Stimulated activated CD8-positive, alpha-beta memory T cell treated with anti-CD3 and anti-CD28 coated beads, Interleukin-15, amount 100 ng/mL, for 24 hours (primary cell): ENCODE results near the gene PRSS38.

Experiments
- DNase-seq: peaks from one replicate; pipeline ENCODE4 v3.0.0-alpha.2; 2020; ENCODE audit warnings: low read depth

PRSS38 gene

DNA sequence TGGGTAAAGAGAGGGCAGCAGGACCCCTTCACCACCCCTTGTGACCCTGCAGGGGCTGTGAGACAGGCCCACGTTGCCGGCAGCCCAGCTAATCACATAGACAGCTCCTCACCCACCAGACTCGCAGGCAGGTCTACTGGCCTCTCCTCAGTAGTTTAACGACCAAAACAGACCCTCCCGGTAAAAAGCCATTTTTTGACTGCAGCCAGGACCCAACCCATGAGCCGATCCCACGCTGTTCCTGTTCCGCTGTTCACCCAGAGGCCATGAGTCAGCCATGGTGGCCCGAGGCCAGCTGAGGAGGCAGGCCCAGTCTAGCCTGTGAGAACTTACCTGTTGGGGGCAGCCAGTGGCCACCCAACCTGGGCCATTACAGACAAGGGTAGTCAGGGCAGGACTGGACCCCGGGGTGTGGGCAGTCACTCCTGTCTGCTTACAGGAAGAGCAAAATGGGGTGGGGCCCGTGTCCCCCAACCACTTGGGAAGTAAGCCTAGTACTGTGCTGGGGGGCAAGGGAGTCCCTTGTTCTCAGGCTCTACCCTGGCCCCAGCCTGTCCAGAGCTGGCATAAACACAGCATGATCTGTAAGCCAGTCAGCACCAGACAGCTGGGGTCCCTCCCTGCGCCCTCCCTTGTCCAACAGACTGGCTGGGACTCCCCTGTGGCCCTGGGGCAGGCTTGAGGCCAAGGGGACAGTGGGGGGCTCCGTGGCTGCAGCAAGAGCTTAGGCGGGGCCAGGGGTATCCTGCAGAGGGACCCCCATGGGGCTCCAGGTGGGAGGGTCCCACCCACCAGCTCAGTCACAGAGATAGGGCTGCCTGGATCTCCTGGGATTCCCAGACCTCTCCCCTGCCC is 70.4 kb downstream of the PRSS38 start:
- DNase-seq, result no peak

DNA sequence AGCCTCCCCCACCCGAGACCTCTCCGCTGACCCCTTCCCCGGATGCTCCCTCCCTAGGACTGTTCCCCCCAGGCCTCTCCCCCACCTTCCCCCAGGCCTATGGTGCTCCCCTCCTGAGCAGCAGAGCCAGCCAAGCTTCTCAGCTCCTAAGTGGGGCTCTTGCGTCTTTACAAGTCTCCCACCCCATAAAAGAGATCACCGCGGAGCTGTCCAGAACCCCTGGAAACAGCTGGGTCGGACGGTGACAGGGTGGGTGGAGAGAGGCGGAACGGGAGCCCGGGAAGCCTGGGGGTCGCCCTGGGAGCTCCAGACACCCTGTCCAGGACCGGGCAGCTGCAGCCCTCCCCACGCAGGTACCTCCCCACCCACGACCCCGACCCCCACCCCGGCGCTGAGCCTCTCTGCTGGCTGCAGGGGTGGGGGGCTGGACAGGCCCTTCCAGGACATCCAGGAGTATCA is 71.1 kb downstream of the PRSS38 start:
- no peak for DNase-seq

DNA sequence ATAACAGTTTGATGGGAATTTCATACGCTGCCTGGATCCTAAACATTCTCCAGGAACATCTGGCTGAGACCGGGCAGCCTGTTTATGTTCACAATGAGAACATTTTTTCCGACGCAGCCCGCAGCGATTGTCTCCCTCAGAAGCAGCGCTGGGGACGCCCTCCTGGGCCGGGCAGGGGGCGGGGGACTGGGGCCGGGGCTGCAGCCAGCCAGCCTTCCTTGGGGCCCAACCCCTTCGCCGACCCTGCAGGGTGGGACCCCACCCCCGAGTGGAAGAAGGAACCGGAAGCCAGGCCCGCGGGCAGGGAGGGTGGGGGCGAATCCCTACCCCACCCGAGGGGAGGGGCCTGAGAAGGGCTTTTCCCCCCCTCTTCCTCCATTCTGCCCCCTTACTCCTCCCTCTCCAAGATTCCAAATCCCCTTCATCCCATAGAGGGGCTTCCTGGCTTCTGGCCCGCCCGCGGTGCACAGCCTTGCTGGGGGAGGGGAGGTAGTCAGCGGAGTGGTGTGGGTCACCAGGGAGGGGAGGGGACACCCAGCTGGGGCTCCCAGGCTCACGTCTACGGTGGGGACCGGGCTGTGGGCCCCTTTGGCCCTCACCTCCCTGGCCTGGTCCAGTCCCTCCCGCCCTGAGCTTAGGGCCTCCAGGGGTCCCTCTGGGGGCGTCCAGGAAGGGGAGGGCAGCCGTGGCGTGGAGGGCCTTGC is 71.7 kb downstream of the PRSS38 start:
- DNase-seq, result no peak

DNA sequence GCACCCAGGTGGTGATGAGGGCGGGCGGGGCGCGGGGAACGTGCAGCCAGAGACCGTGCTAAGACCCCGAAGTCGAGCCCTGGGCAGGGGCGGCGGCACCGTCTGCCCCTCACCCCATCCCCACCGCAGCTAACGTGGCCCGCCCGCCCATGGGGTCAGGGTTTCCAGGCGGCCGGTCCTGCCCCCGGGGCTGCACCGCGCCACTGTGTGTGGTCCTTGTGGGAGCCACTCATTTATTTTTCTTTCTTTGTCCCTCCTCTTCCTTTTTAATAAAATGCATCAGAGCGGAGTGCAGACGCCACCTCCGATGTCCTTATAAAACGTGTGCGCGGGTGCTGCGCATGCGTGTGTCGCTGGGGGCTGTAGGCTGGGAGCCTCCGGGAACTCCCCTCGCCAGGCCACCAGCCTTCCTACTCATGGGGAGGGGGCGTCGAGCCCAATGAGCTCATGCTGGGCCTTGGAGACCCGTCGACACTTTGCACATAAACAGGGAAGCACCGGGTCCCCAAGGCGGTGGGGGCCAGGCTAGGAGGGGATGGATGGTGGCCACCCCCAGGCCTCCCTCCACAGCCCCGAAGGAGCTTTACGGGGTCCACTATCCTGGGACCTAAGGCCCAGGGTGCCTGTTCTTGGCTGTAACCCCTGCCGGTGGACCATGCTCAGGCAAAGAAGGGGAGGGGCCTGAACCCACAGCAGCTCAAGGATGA is 72.4 kb downstream of the PRSS38 start:
- no peak for DNase-seq

DNA sequence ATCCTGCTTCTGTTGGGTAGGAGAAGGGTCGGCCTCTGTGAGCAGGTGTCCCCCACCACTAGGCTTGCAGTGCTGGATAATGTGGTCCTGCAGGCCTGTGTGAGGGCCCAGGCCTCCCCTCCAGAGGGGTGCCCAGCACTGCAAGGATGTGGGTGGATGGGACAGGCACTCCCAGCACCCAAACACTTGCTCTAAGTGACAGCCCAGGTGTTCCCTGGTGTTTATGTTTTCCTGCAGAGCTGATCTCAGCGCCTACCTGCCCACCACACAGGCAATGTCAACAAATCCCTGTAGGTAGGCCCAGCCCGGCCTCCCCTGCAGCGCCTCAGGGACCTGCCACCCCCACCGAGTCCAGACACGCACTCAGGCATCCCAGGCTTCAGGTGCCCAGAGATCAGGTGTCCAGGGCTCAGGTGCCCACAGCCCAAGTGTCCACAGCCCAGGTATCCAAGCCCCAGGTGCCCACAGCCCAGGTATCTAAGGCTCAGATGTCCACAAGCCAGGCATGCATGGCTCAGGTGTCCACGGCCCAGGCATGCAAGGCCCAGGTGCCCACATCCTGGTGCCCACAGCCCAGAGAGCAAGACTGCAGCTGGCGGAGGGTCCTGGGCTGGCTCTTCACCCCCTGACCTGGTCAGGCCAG is 73.0 kb downstream of the PRSS38 start:
- DNase-seq, result no peak

DNA sequence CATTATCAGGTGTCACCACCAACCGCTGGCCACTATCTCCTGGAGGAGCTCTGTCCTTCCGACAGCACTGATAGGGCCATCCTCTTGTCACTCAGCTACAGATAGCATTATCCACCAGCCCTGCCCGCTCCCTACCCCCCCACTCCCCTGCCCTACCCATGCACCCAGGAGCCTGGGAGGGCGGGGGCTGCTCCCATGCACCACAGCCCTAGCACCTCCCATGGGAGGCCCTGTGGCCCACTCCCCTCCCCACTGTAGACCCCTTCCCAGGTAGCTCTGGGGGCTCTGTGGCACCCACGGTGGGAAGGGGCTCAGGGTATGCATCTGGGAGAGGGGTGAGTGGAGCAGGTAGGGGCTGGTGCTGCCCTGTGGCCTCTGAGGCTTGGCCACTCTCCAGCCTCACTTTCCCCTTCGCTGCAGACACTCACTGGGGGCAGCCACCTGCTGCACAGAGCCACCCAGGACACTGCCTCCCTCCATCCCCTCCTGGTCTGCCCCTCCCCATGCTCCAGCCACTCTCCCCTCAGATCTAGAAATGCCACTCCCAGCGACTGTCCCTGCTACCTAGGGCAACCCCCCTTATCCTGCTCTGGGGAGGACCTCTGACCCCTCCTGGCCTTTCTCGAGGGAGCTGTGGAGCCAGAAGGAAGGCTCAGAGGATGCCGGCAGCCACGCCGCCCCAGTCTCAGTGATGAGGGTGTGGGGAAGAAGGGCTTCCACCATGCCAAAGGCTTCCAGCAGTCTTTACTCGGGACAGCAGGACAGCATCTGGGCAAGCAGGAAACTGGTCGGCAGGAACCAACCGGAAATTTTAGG is 73.8 kb downstream of the PRSS38 start:
- no peak for DNase-seq

DNA sequence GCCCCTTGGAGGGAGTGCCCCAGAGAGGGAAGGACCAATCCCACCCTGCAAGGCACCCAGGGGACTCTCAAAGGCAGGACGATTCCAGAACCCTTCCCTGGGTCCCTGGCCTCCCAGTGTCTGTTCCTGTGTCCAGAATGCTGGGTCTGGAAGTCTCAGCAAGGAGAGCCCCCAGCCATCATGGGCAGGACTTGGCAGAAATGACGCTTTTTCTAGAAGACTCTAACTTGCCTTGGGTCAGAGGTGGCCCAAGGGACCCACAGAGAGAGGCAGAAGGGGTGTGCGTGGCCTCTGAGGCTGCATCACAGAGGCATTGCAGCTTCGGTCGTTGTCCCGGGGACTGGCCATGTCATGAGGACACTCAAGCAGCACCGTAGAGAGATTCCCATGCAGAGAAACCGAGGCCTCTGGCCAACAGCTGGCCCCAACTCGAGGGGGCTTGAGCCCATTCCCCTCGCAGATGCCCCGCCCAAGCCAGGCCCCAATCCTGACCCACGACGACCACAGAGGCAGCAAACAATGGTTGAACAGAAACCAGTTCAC is 74.5 kb downstream of the PRSS38 start:
- DNase-seq, result no peak

DNA sequence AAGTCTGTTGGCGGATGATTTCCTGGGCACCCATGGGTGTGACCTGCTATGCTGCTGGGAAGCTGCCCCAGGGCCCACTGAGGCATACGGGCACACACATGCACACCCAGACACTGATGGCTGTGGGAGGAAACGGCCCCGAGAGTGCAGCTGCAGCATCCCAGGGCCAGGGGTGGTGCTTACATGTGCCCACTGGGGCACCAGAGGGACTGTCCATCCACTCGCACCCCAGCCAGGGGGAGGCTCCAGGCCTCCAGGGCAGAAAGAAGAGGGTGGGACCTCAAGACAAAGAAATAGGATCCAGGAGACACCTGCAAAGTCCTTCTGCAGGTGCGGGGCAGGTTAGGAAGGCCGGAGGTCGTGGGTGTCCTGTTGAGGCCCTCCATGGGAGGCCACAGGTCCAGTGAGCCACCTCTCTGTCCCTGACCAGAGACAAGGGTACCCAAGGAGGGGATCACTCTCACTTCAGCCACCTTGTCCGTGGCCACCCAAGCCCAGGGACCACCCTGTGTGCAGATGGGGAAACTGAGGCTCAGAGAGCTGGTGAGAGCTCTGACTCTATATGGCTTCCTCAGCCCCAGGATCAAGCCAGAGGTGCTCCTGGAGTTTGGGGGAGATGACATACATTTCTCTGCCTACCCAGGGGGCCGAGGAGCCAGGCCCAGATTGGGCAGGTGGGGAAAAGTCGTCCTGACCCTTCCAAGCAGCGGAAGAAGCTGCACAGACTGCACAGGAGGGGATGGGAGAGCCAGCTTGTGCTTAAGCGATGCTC is 75.2 kb downstream of the PRSS38 start:
- no peak for DNase-seq

DNA sequence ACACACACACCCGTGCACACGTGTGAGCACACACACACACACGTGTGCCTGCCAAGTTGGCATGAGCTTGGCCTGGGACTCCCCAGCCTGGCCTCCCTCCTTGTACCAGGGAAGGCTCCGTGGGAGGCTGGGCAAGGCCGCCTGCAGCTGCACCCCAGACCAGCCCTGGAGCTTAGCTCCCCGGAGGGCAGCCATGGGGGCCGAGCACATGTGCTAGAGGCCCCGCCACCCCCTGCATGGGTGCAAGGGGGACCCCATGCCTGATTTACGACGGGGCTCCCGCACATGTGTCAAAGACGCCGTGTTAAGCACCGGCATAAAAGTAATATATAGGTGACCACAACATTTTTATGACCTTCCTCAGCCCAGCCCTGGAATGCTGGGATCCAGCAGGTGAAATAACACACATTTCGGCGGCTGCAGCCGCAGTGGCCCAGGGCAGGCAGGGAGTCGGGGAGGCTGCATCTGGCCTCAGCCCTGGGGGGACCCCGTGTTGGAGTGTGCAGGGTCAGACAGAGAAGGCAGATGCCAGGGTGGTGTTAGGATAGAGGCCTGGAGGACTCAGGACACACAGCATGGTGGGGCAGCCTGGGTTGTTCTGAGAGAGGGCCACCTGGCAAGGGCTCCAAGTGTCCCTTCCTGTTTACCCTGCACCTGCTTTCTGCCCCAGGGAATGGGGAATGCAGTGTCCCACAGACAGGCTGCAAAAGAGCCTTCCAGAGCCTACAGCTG is 75.9 kb downstream of the PRSS38 start:
- no peak for DNase-seq

DNA sequence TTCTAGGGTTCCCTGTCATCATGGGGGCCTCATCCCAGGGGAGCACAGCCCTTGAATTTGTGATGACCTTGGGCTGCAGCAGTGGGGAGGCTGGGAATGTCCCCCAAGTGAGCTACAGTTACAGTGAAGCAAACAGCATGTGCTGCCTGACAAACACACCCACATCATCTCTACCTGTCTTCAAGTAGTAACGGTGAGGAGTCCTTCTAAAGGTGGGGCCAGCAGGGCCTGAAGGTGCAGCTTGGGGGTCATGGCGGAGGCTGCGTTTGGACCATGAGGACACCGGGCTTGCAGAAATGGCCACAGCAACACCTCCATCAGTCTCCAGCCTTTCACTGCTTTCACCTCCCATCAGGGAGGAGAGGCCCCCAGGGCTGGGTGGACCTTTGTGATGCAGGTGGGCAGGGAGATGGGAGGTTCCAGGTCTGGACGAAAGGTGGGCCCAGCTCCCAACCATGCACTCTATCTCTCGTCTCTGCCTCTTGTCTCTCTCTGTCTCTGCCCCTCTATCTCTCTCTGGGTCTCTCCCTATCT is 76.5 kb downstream of the PRSS38 start:
- no peak for DNase-seq

DNA sequence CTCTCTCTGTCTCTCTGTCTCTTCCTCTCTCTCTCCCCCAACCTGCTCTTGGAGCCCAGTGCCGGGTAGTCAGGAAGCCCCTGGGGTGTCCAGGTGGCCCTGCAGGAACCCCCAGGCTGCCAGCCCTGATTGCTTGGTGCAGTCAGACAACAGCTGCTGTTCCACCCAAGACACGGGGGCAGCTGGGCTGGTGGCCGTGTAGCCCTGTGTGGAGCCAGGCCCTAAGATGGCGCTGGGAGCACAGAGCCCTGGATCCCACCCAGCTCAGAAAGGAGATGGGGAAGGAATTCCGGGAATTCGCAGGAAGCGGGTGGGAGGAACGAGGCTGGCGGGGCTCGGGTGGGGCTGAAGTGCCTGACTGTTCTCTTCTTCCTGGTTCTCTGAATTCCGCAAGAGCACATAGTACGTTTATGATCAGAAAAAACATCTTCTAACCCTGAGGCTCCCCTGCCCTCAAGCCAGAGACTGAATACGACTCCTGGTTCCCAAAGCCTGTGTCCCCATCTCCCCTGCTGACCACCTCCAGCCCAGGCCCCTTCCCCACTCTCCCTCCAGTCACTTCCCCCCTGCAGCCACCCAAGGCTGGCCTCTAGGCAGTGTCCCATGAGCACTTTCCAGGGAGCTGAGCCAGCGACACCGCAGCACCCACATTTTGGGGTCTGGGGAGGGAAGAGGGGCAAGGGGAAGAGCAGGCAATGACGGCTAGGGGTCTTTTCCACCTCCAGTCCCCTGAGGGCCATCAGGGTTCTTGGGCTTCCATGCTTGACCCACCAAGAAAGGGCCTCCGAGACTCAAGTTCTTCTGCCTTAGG is 77.2 kb downstream of the PRSS38 start:
- no peak for DNase-seq

DNA sequence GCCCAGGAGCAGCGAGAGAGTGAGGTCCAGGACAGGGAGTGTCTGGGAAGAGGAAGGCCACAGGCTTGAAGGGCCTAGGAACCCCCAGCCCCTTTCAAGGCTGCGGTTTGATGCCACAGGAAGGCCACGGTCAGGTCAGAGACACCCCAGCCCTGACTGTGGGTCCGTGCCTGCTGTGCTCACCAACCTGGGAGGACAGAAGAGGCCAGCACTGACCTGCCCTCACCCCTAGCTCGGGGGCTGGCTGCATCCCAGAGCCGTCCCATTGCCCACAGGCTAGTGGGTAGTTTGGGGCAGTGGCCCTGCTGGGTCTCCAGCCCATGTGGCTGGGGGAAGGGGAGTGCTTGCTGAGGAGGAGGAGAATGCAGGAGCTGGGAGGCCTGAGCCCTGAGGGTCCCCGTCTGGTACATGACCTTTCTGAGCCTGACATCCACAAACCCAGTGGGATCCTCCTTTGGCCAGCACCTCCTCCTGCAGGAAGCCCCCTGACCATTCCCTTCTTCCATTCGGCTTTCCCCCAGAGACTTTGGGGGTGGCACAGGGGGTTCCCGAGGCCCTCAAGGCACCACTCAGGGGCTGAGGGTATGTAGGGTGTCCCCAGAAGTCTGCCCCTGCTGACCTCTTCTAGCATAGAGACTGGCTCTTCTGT is 77.9 kb downstream of the PRSS38 start:
- no peak for DNase-seq

DNA sequence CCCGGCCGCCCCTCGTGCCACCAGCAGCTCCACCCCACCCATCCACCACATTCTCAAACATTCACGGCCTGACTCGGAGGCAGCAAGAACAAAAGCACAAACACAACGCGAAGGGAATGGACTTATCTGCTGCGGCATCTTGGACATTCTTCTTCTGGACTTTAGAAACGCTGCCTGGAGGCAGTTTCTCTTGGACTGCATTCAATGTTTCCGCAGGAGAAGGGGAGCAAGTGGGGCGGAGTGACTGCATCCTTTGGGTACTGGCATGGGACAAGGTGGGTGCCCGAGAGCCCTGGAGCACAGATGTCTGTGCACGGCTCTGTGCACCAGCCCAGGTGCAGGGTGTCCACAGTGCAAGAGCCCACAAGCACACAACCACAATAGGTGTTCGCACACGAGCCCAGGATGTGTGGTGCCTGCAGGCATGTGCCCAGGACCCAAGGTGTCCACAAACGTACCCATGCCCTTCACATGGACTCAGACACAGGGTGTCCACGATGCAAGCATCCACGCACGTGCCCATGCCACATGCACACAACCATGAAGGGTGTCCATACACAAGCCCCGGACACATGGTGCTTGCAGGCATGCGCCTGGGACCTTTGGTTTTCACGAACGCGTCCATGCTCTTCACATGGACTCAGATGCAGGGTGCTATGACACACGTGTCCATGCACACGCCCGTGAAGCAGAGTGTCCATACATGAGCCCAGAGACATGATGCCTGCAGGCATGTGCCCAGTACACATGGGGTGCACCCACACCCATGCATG is 78.7 kb downstream of the PRSS38 start:
- DNase-seq, result no peak

DNA sequence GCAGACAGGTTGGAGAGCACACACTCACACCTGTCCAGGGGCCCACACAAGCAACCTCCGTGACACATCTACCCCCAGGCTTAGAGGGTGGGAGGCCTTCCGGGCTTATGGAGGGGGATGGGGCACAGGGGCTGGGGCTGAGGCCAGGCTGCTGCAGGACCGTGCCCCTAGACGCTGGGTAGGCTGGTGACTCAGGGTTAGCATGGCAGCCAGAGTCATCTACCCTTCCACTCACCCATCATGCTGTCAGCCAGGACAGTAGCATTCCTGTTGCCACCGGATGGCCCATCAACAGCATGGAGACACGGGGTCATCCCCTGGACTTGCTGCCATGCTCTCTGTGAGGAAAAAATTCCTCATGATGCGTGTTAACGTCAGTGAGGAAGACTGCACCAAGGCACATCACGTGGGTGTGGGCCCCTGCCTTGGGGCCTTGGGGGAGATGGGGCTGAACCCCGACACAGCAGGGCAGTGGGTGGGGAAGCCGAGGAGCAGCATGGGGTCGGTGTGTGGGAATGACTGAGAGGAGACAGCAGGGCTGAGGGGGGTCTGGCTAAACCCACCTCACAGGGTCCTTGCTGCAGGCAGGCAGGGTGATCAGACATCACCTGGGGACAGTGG is 79.5 kb downstream of the PRSS38 start:
- no peak for DNase-seq
